ENCODE data around the gene USP50.
"Not testable (repeated sequence)": the region's sequence is repeated elsewhere in the genome, so short reads cannot be mapped to it uniquely, and the experiment has no call there.

Gene USP50

DNA sequence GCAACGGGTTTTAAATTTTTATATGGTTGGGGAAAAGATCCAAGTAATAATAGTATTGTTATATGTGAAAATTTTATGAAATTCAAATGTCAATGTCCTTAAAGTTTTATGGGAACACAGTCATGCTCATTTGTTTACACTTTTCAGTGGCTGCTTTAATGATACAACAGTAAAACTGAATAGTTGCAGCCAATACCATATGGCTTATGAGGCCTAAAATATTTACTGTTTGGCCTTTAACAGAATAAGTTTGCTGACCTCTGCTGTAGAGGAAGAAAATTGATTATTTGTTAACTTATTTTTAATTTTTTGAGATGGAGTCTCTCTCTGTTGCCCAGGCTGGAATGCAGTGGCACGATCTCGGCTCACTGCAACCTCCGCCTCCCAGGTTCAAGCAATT, 44.7 kb downstream of the USP50 start:
- no peak for DNase-seq

DNA sequence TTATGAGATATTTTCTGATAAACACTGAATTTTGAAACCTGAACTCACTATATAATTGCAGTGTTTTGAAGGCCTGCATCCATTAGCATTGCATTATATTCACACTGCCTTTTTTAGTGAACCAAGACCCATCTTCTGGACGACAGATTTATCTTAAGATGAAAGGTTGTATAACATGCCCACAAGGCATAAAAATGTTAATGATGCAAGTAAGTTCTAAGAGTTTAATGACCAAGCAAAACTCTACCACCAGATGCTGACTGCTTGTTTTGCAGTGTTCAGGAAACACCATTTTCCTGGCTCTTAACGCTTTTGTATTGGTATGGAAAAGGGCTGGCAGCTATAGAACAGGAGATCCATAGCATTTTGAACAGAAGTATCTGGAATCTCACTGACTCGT, 46.1 kb downstream of the USP50 start:
- DNase-seq, result no peak

DNA sequence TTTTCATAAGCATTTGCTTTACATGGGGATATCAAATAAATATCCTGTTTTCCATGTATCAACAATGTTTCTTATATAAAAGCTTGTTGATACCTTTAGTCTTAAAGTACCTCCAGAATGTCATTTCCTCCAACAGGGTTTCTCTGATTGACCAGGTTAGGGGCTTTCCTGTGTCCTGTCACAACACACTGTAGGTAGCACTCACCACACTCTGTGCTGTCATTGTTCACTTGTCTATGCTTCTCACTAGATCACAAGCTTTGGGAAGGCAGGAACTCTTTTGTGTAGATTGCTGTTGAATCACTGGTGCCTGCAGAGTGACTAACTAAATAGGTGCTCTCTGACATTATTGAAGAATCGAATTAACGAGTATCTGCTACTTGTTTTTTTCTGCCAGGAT, 49.8 kb downstream of the USP50 start:
- no peak for DNase-seq

DNA sequence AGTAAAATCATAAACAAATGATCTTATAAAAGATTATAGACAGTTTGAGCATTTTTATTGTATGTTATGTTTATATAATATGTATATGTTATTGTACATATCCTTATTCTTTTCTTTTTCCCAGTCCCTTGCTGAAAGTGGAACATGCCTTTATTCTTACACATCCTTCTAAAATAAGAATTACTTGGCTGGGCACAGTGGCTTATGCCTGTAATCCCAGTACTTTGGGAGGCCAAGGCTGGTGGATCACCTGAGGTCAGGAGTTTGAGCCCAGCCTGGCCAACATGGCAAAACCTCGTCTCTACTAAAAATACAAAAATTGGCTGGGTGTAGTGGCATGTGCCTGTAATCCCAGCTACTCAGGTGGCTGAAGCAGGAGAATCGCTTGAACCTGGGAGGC, 51.9 kb downstream of the USP50 start:
- not testable (repeated sequence) for DNase-seq

DNA sequence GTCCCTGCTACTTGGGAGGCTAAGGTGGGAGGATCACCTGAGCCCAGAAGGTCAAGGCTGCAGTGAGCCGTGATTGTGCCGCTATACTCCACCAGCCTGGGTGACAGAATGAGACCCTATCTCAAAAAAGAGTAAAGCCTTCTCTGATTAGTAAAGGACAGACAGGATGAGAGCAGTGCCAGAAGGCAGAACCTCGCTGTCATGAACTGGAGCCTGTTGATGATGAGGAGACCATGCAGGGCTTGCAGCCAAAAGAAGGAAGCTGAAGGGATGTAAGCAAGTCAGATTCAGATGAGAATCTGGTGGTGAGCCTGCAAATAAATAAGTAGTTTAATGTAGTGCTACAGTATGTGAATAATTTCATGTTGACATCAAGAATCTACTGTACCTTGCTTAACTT, 52.8 kb downstream of the USP50 start:
- DNase-seq, result no peak

GRCh38 chr15:50487287-50487686, 59.2 kb downstream of the USP50 start:
- DNase-seq, result no peak

- no peak for DNase-seq
Measured at GRCh38 chr15:50485389-50485788, 61.1 kb downstream of the USP50 start.

DNA sequence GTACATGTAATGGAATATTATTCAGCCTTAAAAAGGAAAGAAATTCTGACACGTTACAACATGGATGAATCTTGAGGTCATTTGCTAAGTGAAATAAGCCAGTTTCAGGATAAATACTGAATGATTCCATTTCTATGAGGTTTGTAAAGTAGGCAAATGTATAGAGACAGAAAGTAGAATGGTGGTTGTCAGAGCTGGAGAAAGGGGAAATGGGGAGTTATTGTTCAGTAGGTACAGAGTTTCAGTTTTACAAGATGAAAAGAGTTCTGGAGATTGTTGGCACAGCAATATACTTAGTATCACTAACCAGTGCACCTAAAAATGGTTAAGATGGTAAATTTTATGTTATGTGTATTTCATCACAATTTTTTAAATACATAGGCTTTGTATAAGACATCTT, 61.7 kb downstream of the USP50 start:
- DNase-seq, result no peak

- DNase-seq, result no peak
Measured at GRCh38 chr15:50476143-50476542, 70.3 kb downstream of the USP50 start.

GRCh38 chr15:50471072-50471471, 75.4 kb downstream of the USP50 start:
- DNase-seq, result no peak

DNA sequence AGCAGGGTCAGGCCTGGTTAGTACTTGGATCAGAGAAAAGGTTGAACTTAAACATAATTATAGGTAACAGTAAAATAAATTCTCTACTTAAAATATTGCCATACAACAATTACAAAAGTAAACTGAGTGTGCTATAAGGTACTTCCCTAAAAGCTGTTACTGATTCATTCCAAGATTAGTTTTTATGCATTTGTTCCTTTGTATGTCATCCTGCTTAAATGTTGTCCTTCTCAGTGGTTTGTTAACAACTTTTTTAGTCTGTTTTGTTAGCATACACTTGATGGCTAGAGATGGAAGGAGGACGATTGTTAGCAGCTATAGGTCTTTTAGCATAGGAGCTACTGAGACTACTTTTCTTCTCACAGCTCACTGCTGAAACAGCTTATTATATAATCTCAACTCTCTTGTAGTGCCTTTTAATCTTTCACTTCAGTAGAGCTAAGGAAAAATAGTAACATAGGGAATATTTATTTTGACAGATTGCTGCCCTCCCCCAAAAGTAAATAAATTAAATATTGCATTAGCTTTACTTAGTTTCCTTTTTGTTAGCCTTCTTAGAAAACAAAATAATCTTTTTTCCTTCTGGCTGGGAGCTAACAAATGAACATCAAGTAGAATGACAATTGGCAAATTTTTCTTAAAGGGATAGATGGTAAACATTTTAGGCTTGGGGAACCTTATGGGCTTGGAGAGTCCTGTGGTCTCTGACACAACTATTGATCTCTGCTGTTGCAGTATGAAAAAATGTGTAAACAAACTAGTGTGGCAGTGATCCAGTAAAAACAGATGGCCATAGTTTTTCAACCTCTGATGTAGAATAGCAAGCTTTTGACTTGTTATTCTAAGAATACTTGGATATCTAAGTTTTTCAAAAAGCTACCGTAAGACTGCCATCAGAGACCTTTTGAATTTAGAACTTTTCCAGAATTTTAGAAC, 82.8 kb downstream of the USP50 start:
- no peak for DNase-seq

DNA sequence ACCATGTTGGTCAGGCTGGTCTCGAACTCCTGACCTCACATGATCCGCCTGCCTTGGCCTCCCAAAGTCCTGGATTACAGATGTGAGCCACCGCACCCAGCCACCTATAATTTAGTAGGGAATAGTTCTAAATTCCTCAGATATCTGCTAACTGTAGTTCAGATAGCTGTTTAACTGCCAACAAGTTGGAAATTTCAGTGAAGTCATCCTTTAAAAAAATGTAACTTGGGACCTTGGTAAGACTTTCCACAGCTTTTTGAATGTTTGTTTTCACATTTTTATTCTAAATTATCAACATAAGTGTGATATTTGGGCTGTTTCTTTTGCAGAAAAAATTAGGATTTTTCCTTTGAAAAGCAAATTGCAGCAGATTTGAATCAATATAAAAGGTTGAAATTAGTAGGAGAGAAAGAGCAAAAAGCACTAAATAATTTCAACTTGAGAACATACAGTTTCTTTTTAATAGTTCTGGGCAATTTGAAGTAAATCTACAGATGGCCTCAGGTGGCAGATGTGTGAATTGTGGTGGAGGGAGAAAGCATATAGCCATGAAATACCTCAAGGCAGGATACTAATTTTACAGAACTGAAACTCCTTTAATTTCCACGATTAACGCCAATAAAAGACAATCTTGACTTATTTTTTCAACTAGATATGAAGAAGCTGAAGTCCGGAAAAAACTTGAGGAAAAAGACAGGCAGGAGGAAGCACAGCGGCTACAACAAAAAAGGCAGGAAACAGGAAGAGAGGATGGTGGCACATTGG, 87.9 kb downstream of the USP50 start:
- no peak for DNase-seq

GRCh38 chr15:50452927-50453326, 93.5 kb downstream of the USP50 start:
- no peak for DNase-seq
